ENCODE results near the gene NCBP2. TPM values are rescaled to one million over a fixed set of nuclear protein-coding genes. Genes with fewer than 3 reads are reported as not detected.
"Not testable (repeated sequence)": the region's sequence is repeated elsewhere in the genome, so short reads cannot be mapped to it uniquely, and the experiment has no call there.

Gene NCBP2
- total RNA-seq, 1 experiment from 2014 or later = 120 TPM

GRCh38 chr3:196947136-196947859, 5.0 kb upstream of the NCBP2 start:
- Histone ChIP-seq H3K56ac (ENCODE audit: insufficient read length, low read depth, low read length) (no peak overlapping the region), H4K8ac (replicated peaks; ENCODE audit: insufficient read length, low read depth, low read length) (no peak overlapping the region), H4K5ac (ENCODE audit: insufficient read length, low read depth, low read length) (peak overlapping the region; percentile 33), H2AK5ac (ENCODE audit: insufficient read length, low read length) (no peak overlapping the region), H3K79me2 (ENCODE audit: insufficient read depth, low read length) (peaks cover 9% of the 10 kb centered on the region; the same call in 1 of the 2 replicates), H3K4ac (ENCODE audit: low read depth, low read length) (no peak overlapping the region), H2BK120ac (ENCODE audit: low read depth, low read length, poor library complexity, severe bottlenecking) (no peak overlapping the region), H3K4me1 (ENCODE audit: insufficient read depth, low read length) (peaks cover 3% of the 10 kb centered on the region; the same call in 1 of the 2 replicates), H3K9me3 (ENCODE audit: control insufficient read depth, low read depth, low read length) (no peaks in the 10 kb centered on the region), H3K27ac (ENCODE audit: insufficient read length, low read depth, low read length) (no peak overlapping the region), H4K20me1 (ENCODE audit: control insufficient read depth, insufficient read depth, insufficient read length) (no peaks in the 10 kb centered on the region), H3K18ac (ENCODE audit: insufficient read length, low read depth, low read length) (no peak overlapping the region), H3K23me2 (ENCODE audit: insufficient read length, low read depth, low read length, poor library complexity, severe bottlenecking) (peaks cover 6% of the 10 kb centered on the region), H2AFZ (ENCODE audit: low read length) (no peak overlapping the region), H3K27me3 (ENCODE audit: insufficient read depth, low read length) (no peaks in the 10 kb centered on the region), H2BK5ac (ENCODE audit: insufficient read length, low read length) (no peak overlapping the region), H2BK20ac (ENCODE audit: low read depth, low read length, poor library complexity, severe bottlenecking) (no peak overlapping the region), H3K23ac (ENCODE audit: insufficient read length, low read depth, low read length) (no peak overlapping the region), H3K79me1 (ENCODE audit: insufficient read depth, low read depth, low read length, poor library complexity, severe bottlenecking) (peaks cover 2% of the 10 kb centered on the region), H4K91ac (ENCODE audit: insufficient read length, low read depth, low read length) (no peak overlapping the region), H3K9ac (ENCODE audit: extremely low read depth, insufficient read length, low read length) (no peak overlapping the region), H3K4me2 (ENCODE audit: insufficient read depth, insufficient read length, low read length) (no peak overlapping the region), H2BK15ac (ENCODE audit: low read depth, low read length) (no peak overlapping the region), H3K14ac (ENCODE audit: insufficient read depth, low read length) (no peak overlapping the region; the same call in 1 of the 2 replicates), H3T11ph (ENCODE audit: low read length) (no peak overlapping the region), H2BK12ac (ENCODE audit: insufficient read length, low read depth, low read length) (no peak overlapping the region)
- no peak overlapping the region for H3K27ac Mint-ChIP-seq
- H3K9me3 Mint-ChIP-seq = no peaks in the 10 kb centered on the region; a peak in 1 of 5 replicates
- no CpG with 5 or more reads among the region's 10 CpGs for WGBS (ENCODE audit: extremely low coverage, insufficient read length, low lambda C conversion rate)
- H3K27me3 Mint-ChIP-seq (ENCODE audit: low read depth) = peaks cover 15% of the 10 kb centered on the region
- peaks cover 18 to 20% of the 10 kb centered on the region in 2 experiments for H3K4me1 Mint-ChIP-seq
- H3K36me3 Mint-ChIP-seq (ENCODE audit: insufficient read depth in 1 of 3, low read depth in 3 of 3) = peaks cover 0 to 7% (median 4%) of the 10 kb centered on the region in 3 experiments; a peak in 3 of 7 replicates
- peak; percentile 43; the same call in 1 of the 3 replicates for TF ChIP-seq CTCF (conservative IDR thresholded peaks at IDR 0.05)
- peak; percentile 47 for DNase-seq
- H3K4me3 Mint-ChIP-seq = no peak overlapping the region

- not testable (repeated sequence) for H3K14ac ChIP-seq (ENCODE audit: insufficient read depth, low read length); H4K8ac ChIP-seq (replicated peaks; ENCODE audit: insufficient read length, low read depth, low read length); H2BK120ac ChIP-seq (ENCODE audit: low read depth, low read length, poor library complexity, severe bottlenecking); H3T11ph ChIP-seq (ENCODE audit: low read length); H2BK12ac ChIP-seq (ENCODE audit: insufficient read length, low read depth, low read length); H3K4me1 ChIP-seq (ENCODE audit: insufficient read depth, low read length); H3K23me2 ChIP-seq (ENCODE audit: insufficient read length, low read depth, low read length, poor library complexity, severe bottlenecking); H2BK15ac ChIP-seq (ENCODE audit: low read depth, low read length); H2BK20ac ChIP-seq (ENCODE audit: low read depth, low read length, poor library complexity, severe bottlenecking); H3K9ac ChIP-seq (ENCODE audit: extremely low read depth, insufficient read length, low read length); H4K5ac ChIP-seq (ENCODE audit: insufficient read length, low read depth, low read length); H3K18ac ChIP-seq (ENCODE audit: insufficient read length, low read depth, low read length); H3K27me3 ChIP-seq (ENCODE audit: insufficient read depth, low read length); H3K56ac ChIP-seq (ENCODE audit: insufficient read length, low read depth, low read length); H3K4me2 ChIP-seq (ENCODE audit: insufficient read depth, insufficient read length, low read length); H2BK5ac ChIP-seq (ENCODE audit: insufficient read length, low read length); H3K9me3 ChIP-seq (ENCODE audit: control insufficient read depth, low read depth, low read length); H4K20me1 ChIP-seq (ENCODE audit: control insufficient read depth, insufficient read depth, insufficient read length); H3K4ac ChIP-seq (ENCODE audit: low read depth, low read length); DNase-seq; H2AFZ ChIP-seq (ENCODE audit: low read length); H3K23ac ChIP-seq (ENCODE audit: insufficient read length, low read depth, low read length); H3K9me3 Mint-ChIP-seq; H2AK5ac ChIP-seq (ENCODE audit: insufficient read length, low read length); H3K27me3 Mint-ChIP-seq (ENCODE audit: low read depth); H4K91ac ChIP-seq (ENCODE audit: insufficient read length, low read depth, low read length); H3K79me1 ChIP-seq (ENCODE audit: insufficient read depth, low read depth, low read length, poor library complexity, severe bottlenecking); H3K27ac ChIP-seq (ENCODE audit: insufficient read length, low read depth, low read length)
- WGBS (ENCODE audit: extremely low coverage, insufficient read length, low lambda C conversion rate) = no CpG with 5 or more reads among the region's 14 CpGs
- Mint-ChIP-seq H3K4me1 (peaks cover 21 to 34% of the 10 kb centered on the region in 2 experiments), H3K27ac (peak overlapping the region in 1 of 3 experiments; percentile 42; a peak in 1 of 7 replicates), H3K36me3 (ENCODE audit: insufficient read depth in 1 of 3, low read depth in 3 of 3) (peaks cover 4 to 23% (median 12%) of the 10 kb centered on the region in 3 experiments; a peak in 6 of 7 replicates), H3K4me3 (peak overlapping the region; percentile 97)
- H3K79me2 ChIP-seq (ENCODE audit: insufficient read depth, low read length) = peaks cover 18% of the 10 kb centered on the region; the same call in 1 of the 2 replicates
These were observed 1.9 kb upstream of the NCBP2 start for GRCh38 chr3:196944037-196944790.
